DMS79 (cell line): Measurements from ENCODE around the gene FAM217A.

ENCODE experiments used
- DNase-seq: peaks from one replicate; lab custom pipeline; 2025; lab: John Stamatoyannopoulos, UW

FAM217A gene

DNA sequence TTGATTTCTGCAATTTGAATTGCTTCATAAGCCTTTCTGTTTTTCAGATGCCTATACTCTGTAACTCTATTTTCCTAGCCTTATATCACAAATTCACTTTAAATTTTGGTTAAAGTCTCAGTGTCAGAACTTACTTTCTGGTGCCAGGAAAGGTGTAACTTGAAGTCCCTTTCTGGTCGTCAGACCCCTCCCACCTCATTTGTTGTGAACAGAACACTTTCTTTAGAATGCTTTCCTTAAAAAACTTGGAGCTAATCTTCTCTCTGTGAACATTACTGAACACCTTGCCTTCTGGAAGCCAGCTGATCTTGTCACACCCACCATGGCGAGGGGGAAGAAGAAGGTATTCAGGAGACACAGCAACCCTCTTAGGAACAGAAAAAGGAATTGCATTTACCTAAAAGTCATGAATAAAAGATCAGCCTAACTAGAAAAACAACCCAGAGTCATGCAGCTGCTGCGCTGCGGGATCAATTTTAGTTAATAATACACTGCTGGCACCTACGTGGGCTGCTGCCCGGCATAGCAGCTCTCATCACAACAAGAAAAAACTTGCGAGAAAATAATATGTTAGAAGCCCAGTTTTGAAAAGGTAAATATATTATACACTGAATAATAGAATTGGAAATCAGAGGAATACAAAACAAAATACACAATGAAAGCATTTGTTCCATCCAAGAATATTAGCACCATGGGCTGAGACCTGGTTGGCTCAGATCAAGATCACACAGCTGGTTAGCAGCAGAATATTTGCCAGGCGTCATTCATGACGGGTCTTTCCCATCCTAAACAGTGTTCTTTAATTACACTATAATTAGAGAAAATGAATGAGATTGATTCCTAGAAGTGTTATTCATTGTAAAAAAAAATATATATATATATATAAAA, 5.8 kb upstream of the FAM217A start:
- no peak for DNase-seq

DNA sequence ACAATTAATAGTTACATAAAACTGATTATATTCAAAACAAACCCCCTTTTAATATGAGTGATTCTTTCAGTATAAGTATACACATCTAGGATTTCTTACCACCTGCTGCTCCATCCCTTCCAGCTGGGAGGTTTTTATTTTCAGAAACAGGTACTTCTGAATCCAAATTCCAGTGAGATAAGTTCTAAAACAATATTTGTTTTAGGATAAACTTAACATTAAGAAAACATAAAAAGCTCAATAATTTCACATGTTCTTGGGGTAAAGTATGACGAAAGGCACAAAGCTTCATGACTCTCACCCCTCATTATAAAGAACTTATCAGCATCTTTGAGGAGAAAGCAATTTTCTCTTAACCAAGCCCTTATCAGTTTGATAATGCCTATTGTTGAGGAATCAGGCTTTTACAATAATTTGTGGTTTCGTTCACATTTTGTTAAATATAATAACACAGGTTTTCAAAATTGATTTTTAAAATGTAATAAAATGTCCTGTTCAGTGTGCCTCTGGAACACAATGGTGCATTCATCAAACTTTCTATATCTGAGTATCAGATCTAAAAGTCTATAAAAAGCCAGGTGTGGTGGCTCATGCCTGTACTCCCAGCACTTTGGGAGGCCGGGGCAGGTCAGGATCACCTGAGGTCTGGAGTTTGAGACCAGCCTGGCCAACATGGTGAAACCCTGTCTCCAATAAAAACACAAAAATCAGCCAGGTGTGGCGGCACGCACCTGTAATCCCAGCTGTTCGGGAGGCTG, 4.3 kb downstream of the FAM217A start:
- DNase-seq, result no peak

DNA sequence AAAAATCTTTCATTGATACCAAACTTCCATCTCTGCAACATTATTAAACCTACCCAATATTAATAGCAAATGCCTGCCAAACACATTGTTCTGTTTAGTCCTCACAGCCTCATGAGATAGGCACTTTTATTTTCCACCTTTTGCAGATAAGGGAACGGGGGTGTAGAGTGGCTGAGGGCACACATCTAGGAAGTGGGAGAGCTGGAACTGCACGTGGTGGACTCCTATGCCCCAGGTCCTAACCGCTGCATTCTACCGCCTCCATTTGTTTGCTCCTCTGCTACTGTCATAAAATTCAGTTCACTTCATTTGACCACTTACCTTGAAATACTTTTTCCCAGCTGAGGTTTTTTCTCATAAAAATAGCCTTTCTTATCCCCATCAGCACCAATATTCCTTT, 7.6 kb downstream of the FAM217A start:
- no peak for DNase-seq

DNA sequence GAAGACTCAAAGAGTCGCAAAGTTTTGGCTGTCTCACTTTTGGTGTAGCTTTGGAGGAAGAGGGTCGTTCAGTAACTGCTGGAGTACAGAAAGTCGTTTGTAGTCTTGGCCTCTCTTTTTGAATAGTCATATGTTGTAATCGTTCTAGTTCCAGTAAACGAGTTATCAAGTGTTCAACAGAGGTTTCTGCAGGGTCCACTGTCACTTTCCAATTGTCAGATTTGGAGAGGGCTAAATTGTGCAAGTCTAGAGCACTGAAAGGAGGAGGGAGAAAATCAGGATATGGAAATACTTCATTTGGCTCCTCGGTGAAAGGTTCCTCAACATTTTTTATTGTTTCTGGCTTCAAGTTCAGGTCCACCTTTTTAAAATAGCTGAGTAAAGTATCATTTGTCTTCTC, 9.7 kb downstream of the FAM217A start:
- DNase-seq, result no peak

DNA sequence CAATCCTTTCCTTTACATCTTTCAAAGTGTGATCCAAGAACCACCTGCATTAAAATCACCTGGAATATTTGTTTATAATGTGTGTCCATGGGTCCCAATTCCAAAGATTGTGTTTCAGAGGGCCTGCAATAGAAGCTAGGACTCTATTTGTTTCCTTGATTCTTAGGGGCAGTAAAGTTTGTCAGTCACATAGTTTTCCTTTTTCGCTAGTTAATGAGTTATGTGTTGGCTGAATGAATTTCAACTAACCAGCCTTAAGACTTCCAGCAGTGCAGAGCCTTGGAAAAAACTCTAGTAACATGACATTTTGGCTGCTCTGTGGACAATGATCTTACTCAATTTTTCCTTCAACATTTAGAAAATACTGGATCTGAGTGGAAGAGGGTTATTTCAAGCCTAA, 11.3 kb downstream of the FAM217A start:
- no peak for DNase-seq

DNA sequence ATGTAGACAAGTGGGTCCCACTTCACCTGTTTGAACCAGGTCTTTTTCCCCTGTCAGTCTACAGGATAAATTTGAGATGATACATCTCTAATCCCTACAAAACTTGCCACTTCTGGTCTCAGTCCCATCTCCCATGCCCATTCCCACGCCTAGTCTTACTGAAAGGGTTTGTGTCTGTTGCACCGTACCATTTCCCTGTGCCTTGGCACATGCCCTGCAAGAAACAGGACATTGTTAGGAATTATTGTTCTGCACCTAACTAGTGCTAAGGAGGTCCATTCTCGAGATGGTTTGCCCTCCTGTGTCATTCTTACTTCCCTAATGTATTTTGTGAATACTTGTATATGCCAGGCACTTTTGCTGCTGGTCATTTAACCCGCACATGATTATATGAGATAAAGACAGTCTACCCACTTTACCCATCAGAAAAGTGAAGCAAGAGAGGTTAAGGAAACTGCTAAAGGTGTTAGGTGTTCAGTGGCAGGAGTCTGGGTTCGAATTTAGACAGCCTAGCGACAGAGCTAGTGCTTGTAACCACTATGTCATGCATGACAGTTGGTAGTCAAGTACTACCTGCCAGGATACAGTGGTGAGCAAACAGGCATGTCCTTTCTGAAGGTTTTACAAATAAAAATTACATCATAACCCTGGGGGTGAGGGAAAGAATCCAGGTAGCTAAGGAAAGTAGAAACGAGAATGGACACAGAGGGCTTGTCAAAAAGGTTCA, 12.7 kb downstream of the FAM217A start:
- DNase-seq, result no peak

DNA sequence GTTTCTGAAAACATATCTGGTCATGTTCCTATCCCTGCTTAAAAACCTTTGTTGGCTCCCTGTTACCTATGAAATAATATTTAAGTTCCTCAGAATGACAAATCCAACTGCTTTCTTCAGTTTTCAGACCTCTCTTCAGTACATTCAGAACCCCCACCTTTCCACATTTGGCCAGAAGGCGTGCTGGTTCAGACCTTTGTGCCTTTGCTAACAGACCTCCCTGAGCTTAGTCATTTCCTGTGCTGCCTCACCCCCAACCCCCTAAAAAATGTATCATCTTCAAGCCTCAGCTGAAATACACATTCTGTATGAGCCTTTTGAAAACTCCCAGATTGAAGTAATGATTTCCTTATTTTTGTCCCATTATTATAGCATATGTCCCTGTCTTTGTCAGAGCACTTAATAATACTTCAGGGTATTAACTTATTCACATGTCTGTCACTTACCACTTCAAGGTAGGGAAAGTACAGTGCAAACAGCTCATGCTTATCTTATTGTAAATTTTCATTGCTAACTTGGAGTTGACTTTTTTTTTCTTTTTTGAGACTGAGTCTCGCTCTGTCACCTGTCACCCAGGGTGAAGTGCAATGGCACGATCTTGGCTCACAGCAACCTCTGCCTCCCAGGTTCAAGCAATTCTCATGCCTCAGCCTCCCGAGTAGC, 19.7 kb downstream of the FAM217A start:
- no peak for DNase-seq

DNA sequence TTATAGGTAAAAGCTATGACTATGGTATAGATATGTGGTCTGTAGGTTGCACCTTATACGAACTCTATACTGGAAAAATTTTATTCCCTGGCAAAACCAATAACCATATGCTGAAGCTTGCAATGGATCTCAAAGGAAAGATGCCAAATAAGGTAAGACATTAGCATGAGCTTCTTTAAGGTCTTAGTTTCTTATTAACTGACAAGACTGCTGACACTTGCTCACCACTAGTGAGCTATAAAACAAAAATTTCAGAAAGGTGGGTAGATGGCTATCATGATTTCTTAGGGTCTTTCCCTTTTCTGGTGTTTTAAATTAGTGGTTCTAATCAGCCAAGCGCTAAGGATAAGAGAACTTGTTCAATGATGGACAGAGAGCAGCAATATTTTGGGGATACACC, 21.9 kb downstream of the FAM217A start:
- no peak for DNase-seq

DNA sequence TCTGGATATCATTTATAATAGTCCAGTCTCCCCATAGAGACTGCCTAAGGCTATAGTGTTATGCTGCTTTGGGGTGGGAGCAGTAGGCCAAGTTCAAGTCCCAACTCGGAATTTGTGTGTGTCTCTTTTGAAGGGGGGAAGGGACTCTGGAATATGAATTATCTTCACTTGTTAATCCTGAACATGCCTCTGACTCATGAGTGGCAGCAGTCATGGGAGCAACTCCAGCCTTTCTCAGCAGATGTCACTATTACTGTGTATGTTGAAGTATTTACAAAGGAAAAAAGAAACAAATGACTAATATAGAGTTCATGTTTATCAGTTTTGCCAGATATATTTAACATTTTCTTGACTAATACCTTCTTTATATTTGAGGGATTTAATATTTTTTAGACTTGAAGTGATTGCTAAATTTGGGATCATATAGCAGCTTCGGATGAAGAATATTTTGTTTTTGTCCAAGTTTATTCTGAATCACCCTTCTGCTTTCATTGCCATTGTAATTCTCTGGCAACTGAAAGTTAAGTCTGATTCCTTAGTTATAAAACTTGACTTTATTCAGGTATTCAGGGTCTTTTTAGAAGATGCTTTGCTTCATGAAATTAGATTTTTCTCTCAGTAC, 23.4 kb downstream of the FAM217A start:
- no peak for DNase-seq

DNA sequence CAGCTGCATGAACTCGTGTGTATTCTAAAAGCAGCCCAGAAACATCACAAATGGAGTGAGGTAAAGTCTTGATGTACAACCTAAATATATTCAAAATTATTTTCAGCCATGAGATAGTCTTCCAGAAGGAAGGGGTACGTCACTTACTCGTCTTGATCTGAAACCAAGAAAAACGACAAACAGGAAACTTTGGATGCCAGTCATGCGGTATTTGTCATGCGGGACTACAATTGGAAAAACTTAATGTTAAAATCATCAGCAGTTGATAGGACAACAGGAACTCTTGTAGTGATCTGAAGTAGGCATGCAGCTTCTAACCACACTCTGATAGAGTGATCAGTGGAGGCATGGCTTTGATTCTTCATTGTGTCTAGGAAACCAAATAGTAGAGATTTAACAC, 29.7 kb downstream of the FAM217A start:
- no peak for DNase-seq

DNA sequence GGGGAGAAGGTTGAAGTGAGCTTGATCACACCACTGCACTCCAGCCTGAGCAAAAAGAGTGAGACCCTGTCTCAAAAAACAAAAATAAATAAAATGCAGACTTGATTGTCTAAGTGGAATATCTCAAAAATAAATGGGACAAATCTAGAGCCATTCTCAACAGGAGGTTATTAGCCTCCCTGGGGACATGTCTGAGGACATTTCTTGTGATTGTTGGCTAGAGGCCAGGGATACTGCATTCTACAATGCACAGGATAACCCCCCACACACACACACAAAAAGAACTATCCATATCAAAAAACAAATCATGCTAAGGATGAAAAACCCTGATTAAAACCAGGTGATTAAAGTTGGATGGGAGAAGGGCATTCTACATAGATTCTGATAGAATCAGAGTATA, 37.5 kb downstream of the FAM217A start:
- no peak for DNase-seq

DNA sequence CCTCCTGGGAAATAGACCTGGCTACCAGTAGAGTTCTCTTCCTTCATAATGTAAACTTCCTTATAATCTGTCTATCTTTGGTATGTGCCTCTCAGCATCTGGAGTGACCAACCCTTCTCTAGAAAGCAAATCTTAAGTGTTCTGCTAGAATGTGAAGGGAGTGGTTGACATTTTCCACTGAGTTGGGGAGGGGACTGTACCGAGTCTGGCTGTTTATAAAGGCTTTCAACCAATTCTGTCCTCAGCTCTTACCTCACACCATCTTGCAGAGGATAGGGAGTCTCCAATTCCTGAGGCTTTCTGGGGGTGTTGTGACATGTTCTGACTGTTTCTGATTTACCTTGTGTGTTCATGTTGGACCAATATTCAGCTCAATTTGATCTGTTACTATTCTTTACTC, 39.6 kb downstream of the FAM217A start:
- DNase-seq, result no peak

DNA sequence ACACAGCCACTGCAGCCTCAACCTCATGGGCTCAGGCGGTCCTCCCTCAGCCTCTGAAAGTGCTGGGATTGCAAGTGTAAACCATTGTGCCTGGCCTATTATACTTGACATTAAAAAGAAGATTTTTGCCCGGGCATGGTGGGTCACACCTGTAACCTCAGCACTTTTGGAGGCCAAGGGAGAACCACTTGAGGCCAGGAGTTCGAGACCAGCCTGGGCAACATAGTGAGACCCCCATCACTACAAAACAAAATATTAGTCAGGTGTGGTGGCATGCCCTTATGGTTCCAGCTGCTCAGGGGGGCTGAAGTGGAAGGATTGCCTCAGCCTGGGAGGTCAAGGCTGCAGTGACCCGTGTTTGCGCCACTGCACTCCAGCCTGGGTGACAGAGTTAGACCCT, 42.4 kb downstream of the FAM217A start:
- DNase-seq, result no peak

DNA sequence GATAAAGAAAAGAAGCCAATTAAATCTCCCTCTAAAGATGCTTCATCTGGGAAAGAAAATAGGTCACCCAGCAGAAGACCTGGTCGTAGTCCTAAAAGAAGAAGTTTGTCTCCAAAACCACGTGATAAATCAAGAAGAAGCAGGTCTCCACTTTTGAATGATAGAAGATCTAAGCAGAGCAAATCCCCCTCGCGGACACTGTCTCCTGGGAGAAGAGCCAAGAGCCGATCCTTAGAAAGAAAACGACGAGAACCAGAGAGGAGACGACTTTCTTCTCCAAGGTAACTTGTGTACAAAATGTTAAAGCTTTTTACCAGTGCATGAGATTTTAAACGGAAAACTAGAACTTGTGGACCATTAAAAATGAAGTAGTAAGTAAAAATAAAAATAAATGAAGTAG, 46.5 kb downstream of the FAM217A start:
- DNase-seq, result no peak

DNA sequence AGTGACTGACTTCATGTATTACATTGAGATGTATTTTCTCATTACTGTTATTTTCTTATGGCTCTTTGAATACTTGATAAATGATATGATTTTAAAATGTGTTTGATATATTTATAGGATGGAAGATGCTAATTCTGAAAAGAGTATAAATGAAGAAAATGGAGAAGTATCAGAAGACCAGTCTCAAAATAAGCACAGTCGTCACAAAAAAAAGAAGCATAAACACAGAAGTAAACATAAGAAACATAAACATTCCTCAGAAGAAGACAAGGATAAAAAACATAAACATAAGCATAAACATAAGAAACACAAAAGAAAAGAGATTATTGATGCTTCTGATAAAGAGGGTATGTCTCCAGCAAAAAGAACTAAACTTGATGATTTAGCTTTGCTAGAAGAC, 47.5 kb downstream of the FAM217A start:
- DNase-seq, result no peak

DNA sequence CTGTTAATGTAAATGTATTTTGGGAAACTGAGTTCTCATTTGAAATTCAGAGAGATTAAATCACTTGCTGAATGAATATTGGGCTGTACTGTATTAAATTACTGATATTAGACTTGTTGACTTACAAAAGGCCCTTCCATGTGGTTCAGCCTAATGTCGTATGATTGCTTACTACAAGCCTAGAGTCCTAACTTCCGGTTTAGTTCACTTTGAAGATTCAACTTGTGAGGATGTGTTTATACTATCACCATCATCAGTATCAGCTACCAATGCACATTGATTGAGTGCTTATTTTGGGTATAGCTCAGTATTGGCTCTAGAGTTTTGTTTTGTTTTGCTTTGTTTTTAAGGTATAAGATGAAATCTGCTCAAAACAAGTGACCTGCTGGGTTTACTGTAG, 48.3 kb downstream of the FAM217A start:
- no peak for DNase-seq

DNA sequence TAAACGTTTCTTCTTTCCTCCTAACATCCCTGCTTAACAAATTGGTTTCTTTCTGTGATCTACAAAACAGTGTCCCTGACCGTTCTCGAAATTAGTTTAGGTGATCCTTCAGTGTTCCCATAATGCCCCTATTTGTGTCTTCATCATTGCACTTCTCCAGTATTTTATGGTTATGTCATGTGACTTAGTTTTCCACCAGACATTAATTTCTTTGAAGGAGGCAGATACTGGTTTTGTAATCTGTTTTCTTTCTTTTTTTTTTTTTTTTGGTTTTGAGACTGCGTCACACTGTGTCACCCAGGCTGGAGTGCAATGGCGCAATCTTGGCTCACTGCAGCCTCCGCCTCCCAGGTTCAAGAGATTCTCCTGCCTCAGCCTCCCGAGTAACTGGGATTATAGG, 49.2 kb downstream of the FAM217A start:
- no peak for DNase-seq

DNA sequence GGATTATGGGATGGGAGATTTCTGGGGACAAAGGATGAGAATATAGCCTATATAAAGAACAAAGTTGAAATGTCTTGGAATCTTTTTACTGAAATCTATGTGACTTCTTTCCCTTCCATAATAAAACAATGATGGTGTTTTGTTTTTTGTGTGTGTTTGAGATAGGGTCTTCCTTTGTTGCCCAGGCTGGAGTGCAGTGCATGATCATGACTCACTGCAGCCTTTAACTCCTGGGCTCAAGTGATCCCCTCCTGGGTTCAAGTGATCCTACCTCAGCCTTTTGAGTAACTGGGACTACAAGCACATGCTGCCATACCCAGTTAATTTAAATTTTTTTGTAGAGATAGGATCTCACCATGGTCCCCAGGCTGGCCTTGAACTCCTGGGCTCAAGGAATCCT, 50.9 kb downstream of the FAM217A start:
- DNase-seq, result no peak

DNA sequence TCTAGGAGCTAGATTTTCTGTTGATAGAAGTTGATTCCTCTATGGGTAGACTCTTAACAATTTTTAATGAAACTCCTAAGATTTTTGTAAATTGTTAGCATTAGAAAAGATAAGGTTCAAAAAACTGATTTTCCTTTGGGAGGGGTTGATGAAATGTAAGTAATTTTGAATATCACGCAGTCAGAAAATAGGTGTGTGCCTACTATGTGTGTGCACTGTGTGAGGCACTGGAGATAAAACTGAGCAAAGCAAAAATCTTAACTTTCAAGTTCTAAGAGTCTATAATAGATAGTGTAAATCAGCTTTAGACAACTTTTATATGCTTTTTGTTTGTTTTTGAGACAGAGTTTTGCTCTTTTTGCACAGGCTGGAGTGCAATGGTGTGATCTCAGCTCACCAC, 53.3 kb downstream of the FAM217A start:
- DNase-seq, result no peak

DNA sequence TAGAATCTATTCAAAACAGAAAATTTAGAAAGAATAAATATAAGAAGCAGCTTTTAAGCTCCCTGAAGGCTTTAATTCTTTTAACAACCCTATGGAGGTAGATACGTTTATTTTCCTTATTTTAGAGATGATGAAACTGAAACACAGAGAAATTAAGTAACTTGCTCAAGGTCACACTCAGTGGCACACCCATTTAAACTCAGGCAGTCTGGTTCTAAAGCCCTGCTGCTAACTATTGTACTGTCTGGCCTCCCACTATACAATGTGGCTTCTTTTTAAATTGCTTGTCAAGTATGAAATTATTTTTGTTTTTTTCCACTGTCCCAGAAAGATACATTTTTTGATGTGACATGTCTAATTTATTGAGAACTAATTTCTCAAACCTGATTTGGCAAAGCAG, 55.7 kb downstream of the FAM217A start:
- no peak for DNase-seq

DNA sequence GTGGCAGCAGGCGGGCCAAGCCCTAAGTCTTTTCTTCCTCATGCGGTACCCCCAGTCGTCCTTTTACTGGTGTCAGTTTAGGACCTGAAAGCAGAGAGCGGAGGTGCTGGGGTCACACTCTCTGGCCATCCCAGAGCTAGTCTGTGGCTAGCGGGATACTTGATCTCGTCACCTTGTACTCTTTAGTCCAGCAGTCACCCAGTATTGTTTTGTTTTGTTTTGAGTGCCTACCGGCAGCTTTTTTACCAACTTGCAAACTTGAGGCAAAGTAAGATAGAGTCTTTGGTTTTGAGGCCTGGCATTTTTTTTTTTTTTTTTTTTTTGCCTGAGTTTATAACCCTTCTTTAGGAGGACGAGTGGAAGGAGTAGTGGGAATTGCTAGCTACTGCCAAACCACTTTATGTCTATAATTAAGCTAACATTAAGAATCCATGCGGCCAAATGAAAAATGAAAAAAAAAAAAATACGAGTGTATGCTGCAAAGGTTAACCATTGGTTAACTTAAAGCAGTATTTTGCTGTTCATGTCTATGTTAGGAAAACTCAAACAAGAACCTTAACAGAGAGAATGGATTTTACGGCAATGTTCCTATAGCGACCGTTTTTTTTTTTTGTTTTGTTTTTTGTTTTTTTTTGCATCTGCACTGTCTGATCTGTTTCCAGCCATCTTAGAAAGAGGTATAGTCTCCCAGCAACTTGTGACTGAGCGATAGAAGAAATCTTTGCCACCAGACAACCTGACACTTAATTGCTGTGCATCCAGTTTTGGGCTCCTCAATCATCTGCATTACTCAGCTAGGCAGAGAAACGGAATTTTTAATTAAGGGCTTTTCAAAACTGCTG, 56.9 kb downstream of the FAM217A start:
- no peak for DNase-seq
